ENCODE results near the gene SEC14L2.

Gene SEC14L2

GRCh38 chr22:30420347-30421125 is 23.7 kb downstream of the SEC14L2 start:
- no peak overlapping the region; the same call in 1 of the 2 replicates for H3K4me3 ChIP-seq (ENCODE audit: low read depth, low read length)
- DNase-seq (ENCODE audit: low read depth, low spot score), result peak; percentile 46
- POLR2A ChIA-PET, result interaction anchor here (0.6 to 5.4 kb wide), 2 partner anchors 15 to 24 kb away, joined by 3 to 46 read pairs; partner anchors contain the start of gene SEC14L2
- CTCF ChIA-PET, result interaction anchor here (1.5 to 12.4 kb wide), 2 partner anchors 10 to 31 kb away, joined by 5 to 129 read pairs; partner anchors contain the start of gene RNF215
- no peak for TF ChIP-seq CTCF (IDR thresholded peaks at IDR 0.05; ENCODE audit: insufficient read depth, low read length, missing control alignments)

DNA sequence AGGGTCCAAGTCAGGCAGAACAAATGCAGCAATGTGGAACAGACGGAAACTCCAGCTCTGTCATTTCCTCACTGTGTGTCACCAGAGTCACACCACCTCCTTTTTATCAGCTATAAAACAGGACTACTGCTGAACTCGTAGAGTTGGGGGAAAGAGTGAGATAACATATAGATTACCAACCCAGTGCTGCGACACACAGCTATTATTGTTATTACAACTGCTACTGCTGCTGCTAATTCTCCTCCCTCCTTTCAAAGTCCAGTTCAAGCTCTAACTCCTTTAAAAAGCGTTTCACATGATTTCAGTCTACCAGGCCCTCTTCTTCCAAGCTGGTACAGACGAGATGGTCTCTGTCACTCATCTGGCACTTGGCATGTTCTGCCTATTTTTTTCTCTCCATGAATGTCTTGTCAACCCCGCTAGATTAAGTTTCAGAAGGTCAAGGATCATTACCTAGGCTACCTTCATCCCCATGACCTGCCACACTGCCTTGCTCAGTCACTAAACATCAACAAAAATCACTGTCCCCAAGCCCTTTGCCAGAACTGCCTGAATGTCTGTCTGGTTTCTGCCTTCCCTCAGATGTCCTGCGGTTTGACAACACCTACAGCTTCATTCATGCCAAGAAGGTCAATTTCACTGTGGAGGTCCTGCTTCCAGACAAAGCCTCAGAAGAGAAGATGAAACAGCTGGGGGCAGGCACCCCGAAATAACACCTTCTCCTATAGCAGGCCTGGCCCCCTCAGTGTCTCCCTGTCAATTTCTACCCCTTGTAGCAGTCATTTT is 25.1 kb downstream of the SEC14L2 start:
- TF ChIP-seq CTCF (IDR thresholded peaks at IDR 0.05; ENCODE audit: insufficient read depth, low read length, missing control alignments), result no peak
- DNase-seq (ENCODE audit: low read depth, low spot score), result no peak
- ChIA-PET CTCF (interaction anchor here (0.8 to 12.4 kb wide), 8 partner anchors 11 to 168 kb away, joined by 3 to 129 read pairs (median 4); partner anchors contain the start of genes CASTOR1, RNF215 and SEC14L2), POLR2A (interaction anchor here (0.5 to 5.4 kb wide), 4 partner anchors 8 to 297 kb away, joined by 3 to 46 read pairs (median 13); partner anchors contain the start of genes CCDC157, SEC14L2 and SF3A1)
- no peak overlapping the region for H3K4me3 ChIP-seq (ENCODE audit: low read depth, low read length)

DNA sequence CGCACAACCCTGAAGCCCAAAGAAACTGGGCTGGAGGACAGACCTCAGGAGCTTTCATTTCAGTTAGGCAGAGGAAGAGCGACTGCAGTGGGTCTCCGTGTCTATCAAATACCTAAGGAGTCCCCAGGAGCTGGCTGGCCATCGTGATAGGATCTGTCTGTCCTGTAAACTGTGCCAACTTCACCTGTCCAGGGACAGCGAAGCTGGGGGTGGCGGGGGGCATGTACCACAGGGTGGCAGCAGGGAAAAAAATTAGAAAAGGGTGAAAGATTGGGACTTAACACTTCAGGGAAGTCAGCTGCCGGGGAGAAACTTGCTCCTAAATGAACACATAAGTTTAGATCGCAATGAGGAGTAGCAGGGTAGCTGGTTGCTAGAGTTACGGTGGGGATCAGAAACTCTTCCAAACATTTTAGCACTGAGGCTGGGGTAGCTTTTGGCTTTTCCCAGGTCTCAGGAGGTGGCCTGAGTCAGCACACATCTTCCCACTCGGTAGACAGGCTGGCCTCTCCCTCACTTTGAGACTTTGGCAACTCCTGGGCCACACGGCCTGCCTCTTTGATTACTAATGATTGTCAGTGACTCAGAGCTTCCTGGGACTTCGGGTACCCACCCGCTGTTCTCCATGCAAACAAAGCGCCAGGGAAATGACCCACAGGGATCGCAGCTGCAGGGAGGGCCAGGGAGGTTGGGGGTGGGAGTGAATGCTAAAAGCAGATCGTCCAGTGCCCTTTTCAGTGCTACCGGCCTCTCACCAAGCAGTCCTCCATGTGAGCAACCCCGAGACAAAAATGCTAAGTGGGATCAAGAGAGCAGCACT is 25.9 kb downstream of the SEC14L2 start:
- CTCF ChIA-PET, result interaction anchor here (0.6 to 12.4 kb wide), 9 partner anchors 15 to 169 kb away, joined by 3 to 129 read pairs (median 3); partner anchors contain the start of genes CASTOR1, RNF215 and SEC14L2
- peak overlapping the region; percentile 66 for H3K4me3 ChIP-seq (ENCODE audit: low read depth, low read length)
- DNase-seq (ENCODE audit: low read depth, low spot score), result peak; percentile 76
- POLR2A ChIA-PET, result interaction anchor here (1.5 to 5.4 kb wide), 7 partner anchors 9 to 66 kb away, joined by 4 to 46 read pairs (median 7); partner anchors contain the start of genes CCDC157, SEC14L2 and SF3A1
- TF ChIP-seq CTCF (IDR thresholded peaks at IDR 0.05; ENCODE audit: insufficient read depth, low read length, missing control alignments), result no peak

DNA sequence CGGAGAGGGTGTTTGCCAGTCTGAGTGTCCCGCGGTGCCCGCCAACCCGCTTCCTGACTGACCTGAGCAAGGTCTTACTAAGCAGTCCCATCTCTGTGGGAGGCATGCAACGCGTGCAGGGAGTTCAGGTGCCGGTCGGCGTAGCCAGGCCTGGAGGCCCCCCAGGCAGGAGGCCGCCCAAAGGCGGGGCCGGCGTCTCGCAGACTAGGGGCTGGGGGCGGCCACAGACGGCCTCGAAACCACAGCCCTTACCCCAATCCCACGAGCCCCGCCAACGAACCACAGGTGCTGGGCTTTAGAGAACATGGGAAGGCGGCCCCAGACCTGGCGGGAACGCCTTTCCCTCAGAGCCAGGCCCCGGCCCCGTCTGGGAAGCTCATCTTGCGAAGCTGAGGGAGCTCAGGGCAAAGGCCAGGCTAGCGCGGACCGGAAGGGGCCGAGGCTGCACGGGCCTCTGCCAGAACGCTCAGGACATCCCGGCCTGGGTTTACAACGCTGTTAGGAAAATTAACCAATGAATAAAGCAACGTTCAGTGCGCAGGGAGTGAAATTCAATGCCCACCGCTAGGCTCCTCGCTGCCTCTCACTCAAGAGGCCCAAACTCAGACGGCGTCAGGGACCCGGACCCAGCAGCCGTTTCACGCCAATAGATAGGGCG is 26.6 kb downstream of the SEC14L2 start:
- DNase-seq (ENCODE audit: low read depth, low spot score), result no peak
- H3K4me3 ChIP-seq (ENCODE audit: low read depth, low read length), result peak overlapping the region; percentile 66
- TF ChIP-seq CTCF (IDR thresholded peaks at IDR 0.05; ENCODE audit: insufficient read depth, low read length, missing control alignments), result no peak
- ChIA-PET POLR2A (interaction anchor here (0.7 to 5.4 kb wide), 14 partner anchors 10 to 162 kb away, joined by 3 to 46 read pairs (median 4); partner anchors contain the start of genes CCDC157, RNF215, SEC14L2 and SF3A1), CTCF (interaction anchor here (1.0 to 12.4 kb wide), 10 partner anchors 10 to 135 kb away, joined by 3 to 129 read pairs (median 6); partner anchors contain the start of genes CASTOR1, RNF215 and SEC14L2)

DNA sequence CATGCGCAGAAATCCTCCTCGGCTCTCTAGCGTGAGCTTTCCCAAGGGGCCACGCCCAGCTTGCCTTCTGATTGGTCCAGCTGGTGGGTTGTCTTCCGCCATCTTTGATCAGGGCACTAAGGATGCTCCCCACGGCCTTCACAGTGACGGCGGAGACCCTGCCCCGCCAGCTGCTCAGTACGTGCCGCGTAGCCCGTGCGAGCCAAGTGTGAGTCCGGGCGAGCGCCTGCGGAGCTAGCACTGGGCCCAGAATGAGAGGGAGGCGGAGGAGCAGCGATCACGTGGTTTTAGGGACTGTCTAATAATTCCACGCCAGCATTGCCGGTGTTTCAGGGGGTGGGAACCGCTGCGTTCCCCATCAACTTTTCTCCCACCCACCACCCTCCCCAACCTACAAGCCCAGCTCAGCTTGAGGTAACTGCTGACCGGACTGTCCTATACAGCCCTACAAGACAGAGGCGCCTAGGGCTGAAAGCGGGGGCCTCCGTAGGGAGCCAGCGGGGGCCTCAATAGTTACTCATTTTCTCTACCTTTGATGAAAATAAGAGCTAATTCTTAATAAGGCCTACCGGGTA is 27.2 kb downstream of the SEC14L2 start:
- peak overlapping the region; percentile 69 for H3K4me3 ChIP-seq (ENCODE audit: low read depth, low read length)
- no peak for TF ChIP-seq CTCF (IDR thresholded peaks at IDR 0.05; ENCODE audit: insufficient read depth, low read length, missing control alignments)
- POLR2A ChIA-PET, result interaction anchor here (0.7 to 5.4 kb wide), 14 partner anchors 9 to 163 kb away, joined by 3 to 46 read pairs (median 4); partner anchors contain the start of genes CCDC157, RNF215, SEC14L2 and SF3A1
- CTCF ChIA-PET, result interaction anchor here (1.2 to 12.4 kb wide), 14 partner anchors 10 to 330 kb away, joined by 3 to 129 read pairs (median 6); partner anchors contain the start of genes CASTOR1, RNF215, SEC14L2 and SLC35E4
- DNase-seq (ENCODE audit: low read depth, low spot score), result peak; percentile 98

All from AG04449 (cell line).